GM12891 (cell line): ENCODE data around the gene RTBDN.

Source experiments
- PAX5 ChIP-seq: IDR thresholded peaks from 2 replicates; pipeline ENCODE4 v1.6.1; 2011; ENCODE audit warnings: low read length, moderate library complexity, mild to moderate bottlenecking; ENCODE audit not compliant: insufficient read depth, severe bottlenecking
- POLR2A ChIP-seq: IDR thresholded peaks from 2 replicates; pipeline ENCODE4 v1.6.1; 2011; ENCODE audit warnings: low read depth, low read length, control low read depth
- POLR2AphosphoS5 ChIP-seq: IDR thresholded peaks from 2 replicates; pipeline ENCODE4 v1.6.1; 2011; ENCODE audit warnings: low read depth, low read length, control low read depth
- TAF1 ChIP-seq: IDR thresholded peaks from 2 replicates; pipeline ENCODE4 v1.6.1; 2011; ENCODE audit warnings: low read depth, low read length, control low read depth

DNA sequence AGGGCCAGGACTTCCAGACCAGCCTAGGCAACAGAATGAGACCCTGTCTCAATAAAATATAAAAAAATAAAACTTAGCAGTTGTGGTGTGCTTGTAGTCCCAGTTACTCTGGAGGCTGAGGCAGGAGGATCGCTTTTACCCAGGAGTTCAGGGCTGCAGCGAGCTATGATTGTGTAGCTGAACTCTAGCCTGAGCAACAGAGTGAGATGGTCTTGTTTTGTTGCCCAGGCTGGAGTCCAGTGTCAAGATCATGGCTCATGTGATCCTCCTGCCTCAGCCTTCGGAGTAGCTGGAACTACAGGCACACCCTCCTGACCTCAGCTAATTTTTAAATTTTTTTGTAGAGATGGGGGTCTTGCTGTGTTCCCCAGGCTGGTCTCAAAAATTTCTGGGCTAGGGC, 47.4 kb downstream of the RTBDN start:
- TF ChIP-seq POLR2A: no peak
- no peak for TF ChIP-seq POLR2AphosphoS5
- TF ChIP-seq TAF1: no peak
- no peak for TF ChIP-seq PAX5
